ENCODE data around the gene EPB41L4A. TPM values are rescaled to one million over a fixed set of nuclear protein-coding genes. Genes with fewer than 3 reads are reported as not detected.

EPB41L4A gene
- polyA plus RNA-seq, 1 donor (not counting 4 experiments of a cell fraction or from before 2014, with no cell fraction given), result 3.5 TPM

DNA sequence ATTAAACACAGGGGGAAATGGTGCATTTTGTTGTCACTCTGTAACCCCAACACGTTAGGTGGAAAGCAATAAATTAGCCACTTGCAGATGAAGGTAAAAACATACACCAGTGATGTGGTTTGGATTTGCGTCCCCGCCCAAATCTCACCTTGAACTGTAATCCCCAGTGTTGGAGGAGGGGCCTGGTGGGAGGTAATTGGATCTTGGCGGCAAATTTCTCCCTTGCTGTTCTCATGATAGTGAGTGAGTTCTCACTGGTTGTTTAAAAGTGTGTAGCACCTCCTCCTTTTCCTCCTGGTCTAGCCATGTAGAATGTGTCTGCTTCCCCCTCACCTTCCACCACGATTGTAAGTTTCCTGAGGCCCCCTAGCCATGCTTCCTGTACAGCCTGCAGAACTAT lies 17.2 kb downstream of the EPB41L4A start:
- no peaks in the 10 kb centered on the region for H3K9me1 ChIP-seq (ENCODE audit: control insufficient read depth, extremely low read depth, insufficient read depth, low read length)
- DNase-seq (ENCODE audit: low read depth, low spot score), result no peak
- H3K9ac ChIP-seq (ENCODE audit: control insufficient read depth, extremely low read depth, insufficient read depth, low read length), result no peak overlapping the region
- no peak overlapping the region for H3K27ac ChIP-seq (ENCODE audit: control insufficient read depth, insufficient read depth, low read length)
- no peak for TF ChIP-seq EZH2 (IDR thresholded peaks at IDR 0.05; ENCODE audit: low read length)
- TF ChIP-seq, protein P1, sequence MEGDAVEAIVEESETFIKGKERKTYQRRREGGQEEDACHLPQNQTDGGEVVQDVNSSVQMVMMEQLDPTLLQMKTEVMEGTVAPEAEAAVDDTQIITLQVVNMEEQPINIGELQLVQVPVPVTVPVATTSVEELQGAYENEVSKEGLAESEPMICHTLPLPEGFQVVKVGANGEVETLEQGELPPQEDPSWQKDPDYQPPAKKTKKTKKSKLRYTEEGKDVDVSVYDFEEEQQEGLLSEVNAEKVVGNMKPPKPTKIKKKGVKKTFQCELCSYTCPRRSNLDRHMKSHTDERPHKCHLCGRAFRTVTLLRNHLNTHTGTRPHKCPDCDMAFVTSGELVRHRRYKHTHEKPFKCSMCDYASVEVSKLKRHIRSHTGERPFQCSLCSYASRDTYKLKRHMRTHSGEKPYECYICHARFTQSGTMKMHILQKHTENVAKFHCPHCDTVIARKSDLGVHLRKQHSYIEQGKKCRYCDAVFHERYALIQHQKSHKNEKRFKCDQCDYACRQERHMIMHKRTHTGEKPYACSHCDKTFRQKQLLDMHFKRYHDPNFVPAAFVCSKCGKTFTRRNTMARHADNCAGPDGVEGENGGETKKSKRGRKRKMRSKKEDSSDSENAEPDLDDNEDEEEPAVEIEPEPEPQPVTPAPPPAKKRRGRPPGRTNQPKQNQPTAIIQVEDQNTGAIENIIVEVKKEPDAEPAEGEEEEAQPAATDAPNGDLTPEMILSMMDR (optimal IDR thresholded peaks at IDR 0.05 in 1 of 3, IDR thresholded peaks at IDR 0.05 in 1 of 3, conservative IDR thresholded peaks at IDR 0.05 in 1 of 3; ENCODE audit: extremely low read depth in 1 of 3, insufficient read depth in 2 of 3, low read length in 3 of 3), result no peak
- no peaks in the 10 kb centered on the region for H3K9me3 ChIP-seq (ENCODE audit: control insufficient read depth, low read depth, low read length)
- H2AFZ ChIP-seq (ENCODE audit: control insufficient read depth, low read length), result no peak overlapping the region
- H3K4me1 ChIP-seq (ENCODE audit: control insufficient read depth, extremely low read depth, insufficient read depth, low read length), result no peaks in the 10 kb centered on the region
- dilution Hi-C loops (cut with MboI; ENCODE audit: extremely low pct_ligation_motif_present, low sequenced_read_pairs), result loop anchor here (25.0 kb wide), 1 partner anchor 190 kb away; no protein-coding TSS in a partner anchor
- H3K27me3 ChIP-seq (ENCODE audit: control insufficient read depth, extremely low read depth, insufficient read depth, low read length), result no peaks in the 10 kb centered on the region
- no peak overlapping the region for H3K4me2 ChIP-seq (ENCODE audit: control insufficient read depth, extremely low read depth, insufficient read depth, low read depth, low read length)
- no peaks in the 10 kb centered on the region for H3K36me3 ChIP-seq (ENCODE audit: control insufficient read depth in 2 of 2, extremely low read depth in 1 of 2, insufficient read depth in 2 of 2, low read length in 2 of 2)
- H3K79me2 ChIP-seq (ENCODE audit: control insufficient read depth, insufficient read depth, low read length), result no peaks in the 10 kb centered on the region
- no peak for FAIRE-seq
- H3K4me3 ChIP-seq (ENCODE audit: control insufficient read depth in 2 of 3, extremely low read depth in 1 of 3, insufficient read depth in 2 of 3, low read depth in 1 of 3, low read length in 3 of 3), result no peak overlapping the region
- no peaks in the 10 kb centered on the region for H4K20me1 ChIP-seq (ENCODE audit: control insufficient read depth, extremely low read depth, insufficient read depth, low read length)

DNA sequence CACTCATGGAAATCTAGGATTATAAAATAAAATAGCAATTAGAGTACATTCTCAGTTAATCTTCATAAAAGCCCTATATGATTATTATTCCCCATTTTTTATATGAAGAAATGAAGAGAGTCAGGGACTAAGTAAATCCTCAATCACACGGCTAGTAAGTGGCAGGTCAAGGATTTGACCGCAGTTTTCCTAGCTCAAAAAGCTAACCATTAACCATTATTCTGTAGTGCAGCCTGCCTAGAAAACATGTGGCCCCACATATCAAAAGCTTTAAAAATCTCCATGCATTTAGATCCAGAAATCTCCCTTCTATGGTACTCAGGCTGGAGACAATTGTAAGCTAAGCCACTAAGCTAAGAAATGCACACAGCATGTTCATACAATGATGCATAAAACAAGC lies 21.4 kb downstream of the EPB41L4A start:
- H3K4me3 ChIP-seq (ENCODE audit: control insufficient read depth in 2 of 3, extremely low read depth in 1 of 3, insufficient read depth in 2 of 3, low read depth in 1 of 3, low read length in 3 of 3), result no peak overlapping the region
- no peaks in the 10 kb centered on the region for H3K4me1 ChIP-seq (ENCODE audit: control insufficient read depth, extremely low read depth, insufficient read depth, low read length)
- DNase-seq (ENCODE audit: low read depth, low spot score), result no peak
- TF ChIP-seq, protein P1 (optimal IDR thresholded peaks at IDR 0.05 in 1 of 3, IDR thresholded peaks at IDR 0.05 in 1 of 3, conservative IDR thresholded peaks at IDR 0.05 in 1 of 3; ENCODE audit: extremely low read depth in 1 of 3, insufficient read depth in 2 of 3, low read length in 3 of 3), result no peak
- no peak for TF ChIP-seq EZH2 (IDR thresholded peaks at IDR 0.05; ENCODE audit: low read length)
- H4K20me1 ChIP-seq (ENCODE audit: control insufficient read depth, extremely low read depth, insufficient read depth, low read length), result no peaks in the 10 kb centered on the region
- H3K27me3 ChIP-seq (ENCODE audit: control insufficient read depth, extremely low read depth, insufficient read depth, low read length), result no peaks in the 10 kb centered on the region
- dilution Hi-C loops (cut with MboI; ENCODE audit: extremely low pct_ligation_motif_present, low sequenced_read_pairs), result no loop called here
- H3K4me2 ChIP-seq (ENCODE audit: control insufficient read depth, extremely low read depth, insufficient read depth, low read depth, low read length), result no peak overlapping the region
- FAIRE-seq, result no peak
- no peak overlapping the region for H3K27ac ChIP-seq (ENCODE audit: control insufficient read depth, insufficient read depth, low read length)
- no peaks in the 10 kb centered on the region for H3K36me3 ChIP-seq (ENCODE audit: control insufficient read depth in 2 of 2, extremely low read depth in 1 of 2, insufficient read depth in 2 of 2, low read length in 2 of 2)
- no peaks in the 10 kb centered on the region for H3K79me2 ChIP-seq (ENCODE audit: control insufficient read depth, insufficient read depth, low read length)
- no peak overlapping the region for H3K9ac ChIP-seq (ENCODE audit: control insufficient read depth, extremely low read depth, insufficient read depth, low read length)
- no peaks in the 10 kb centered on the region for H3K9me1 ChIP-seq (ENCODE audit: control insufficient read depth, extremely low read depth, insufficient read depth, low read length)
- no peaks in the 10 kb centered on the region for H3K9me3 ChIP-seq (ENCODE audit: control insufficient read depth, low read depth, low read length)
- no peak overlapping the region for H2AFZ ChIP-seq (ENCODE audit: control insufficient read depth, low read length)

Measured in keratinocyte (primary cell).